D341Med (cell line): ENCODE data around the gene RSPH9.

Source experiments
- DNase-seq: peaks from one replicate; pipeline ENCODE4 v3.0.0; 2012; ENCODE audit warnings: low spot score

RSPH9 gene

DNA sequence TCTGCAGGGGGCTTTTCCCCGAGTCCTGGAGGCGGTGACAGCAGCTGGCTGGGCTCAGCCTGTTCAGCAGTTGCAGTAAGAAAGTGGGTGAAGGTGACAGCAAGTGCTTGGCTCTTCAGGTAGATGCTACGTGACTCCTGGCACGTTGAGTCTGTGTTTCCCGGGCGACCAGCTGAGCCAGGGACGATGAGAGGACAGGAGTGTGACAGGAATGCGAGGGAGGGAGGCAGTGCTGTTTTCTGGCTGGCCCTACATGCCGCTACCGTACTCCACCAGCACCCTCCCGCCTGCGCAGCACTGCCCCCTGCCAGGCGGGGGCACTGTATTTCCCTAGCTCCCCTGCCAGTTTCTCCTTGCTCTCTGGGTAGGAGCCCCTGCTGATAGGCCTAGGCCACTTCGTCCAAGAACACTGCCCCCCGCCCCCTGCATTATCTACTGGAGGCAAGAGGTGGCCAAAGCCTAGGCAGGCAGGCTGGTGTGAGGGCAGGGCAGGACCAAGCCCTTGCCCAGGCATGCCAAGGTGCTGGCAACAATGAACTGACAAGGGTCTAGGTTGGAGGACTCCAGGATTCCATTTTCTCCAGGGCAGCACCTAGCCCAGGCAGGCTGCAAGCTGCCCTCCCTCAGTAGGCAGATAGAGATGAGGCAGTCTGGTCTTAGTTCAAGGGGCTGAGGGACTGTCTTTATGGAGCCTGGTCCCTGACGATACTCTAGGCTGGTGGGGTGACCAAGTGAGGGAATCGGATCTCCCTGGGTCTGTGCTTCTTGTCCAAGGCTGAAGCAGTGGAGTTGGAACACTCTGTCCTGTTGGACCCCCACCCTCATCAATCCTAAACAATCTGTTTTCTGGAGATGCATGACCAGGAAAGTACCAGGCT lies 23.6 kb downstream of the RSPH9 start:
- DNase-seq = peak; percentile 83

DNA sequence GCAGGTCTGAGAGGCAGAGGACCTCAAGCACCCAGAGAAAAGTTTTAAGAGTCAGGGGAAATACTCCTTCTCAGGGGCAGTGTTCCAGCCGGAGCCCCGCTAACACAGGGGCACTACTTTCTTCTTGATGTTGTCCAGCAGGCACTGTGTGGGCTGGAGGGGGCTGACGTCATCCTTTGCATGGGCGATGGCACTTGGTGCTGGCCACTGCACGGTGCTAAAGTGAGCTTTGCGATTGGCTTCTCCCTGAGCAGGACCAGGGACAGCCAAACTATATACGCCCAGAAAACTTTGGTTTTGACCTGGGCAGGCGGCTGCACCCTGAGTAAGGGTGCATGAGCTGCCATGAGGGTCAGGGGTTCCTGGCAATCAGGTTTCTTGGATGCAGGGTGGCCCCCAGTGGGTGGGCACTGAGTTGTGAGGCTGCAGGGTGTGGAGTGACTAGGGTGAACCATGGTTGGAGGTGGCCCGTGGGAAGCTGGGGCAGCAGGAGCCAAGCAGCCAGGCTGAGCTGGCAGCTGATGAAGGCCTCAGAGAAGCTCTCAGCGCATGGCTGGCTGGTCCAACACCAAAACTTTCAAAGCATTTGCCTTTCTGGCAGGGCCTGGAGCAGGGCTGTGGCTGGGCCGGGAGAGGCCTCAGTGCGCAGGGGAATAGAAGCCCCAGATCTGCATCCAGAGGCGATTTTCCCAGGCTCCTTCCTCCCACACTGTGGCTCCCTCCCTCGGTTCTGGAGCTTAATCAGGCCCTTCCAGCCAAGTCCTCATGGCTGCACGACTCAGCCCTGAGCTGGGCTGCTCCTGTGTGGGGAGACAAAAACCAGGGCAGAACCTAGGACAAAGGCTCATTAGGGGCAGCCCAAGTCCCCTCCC lies 24.4 kb downstream of the RSPH9 start:
- no peak for DNase-seq

DNA sequence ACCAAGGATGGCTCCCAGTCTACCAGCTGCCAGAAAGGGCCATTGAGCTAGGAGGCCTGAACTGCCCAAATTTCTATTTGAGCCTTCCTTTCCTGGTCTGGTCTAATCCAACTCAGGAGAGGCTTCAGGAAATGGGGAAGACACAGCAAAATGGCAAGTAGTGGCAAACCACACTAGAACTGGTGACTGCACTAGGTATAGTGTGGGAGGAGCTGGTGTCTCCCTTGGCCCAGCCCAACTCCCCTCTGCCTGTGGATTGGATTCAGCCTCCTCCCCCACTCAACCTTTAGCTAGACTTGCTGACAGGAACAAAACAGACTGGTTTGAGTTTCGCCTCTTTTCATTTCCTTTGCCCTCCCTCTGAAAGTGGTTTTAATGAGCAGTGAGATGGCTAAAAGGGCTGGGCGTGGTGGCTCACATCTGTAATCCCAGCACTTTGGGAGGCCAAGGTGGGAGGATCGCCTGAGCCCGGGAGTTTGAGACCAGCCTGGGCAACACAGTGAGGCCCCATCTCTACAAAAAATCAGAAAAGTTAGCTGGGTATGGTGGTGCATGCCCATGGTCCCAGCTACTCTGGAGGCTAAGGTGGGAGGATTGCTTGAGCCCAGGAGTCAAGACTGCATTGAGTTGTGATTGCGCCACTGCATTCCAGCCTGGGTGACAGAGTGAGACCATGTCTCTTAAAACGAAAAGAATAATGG lies 25.2 kb downstream of the RSPH9 start:
- DNase-seq = no peak

DNA sequence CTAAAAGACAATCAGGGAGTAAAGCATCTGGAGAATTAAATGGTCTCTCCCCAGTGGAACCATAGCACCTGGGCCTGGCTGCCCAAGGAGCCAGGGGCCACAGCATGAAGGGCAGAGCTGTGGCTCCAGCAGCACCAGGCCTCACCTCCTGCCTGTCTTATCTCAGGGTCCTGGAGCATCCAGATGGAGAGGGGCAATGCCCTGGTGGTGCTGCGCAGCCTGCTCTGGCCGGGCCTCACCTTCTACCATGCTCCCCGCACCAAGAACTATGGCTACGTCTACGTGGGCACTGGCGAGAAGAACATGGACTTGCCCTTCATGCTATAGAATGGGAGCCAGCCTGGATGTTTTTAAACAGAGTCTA lies 25.8 kb downstream of the RSPH9 start:
- DNase-seq = no peak

DNA sequence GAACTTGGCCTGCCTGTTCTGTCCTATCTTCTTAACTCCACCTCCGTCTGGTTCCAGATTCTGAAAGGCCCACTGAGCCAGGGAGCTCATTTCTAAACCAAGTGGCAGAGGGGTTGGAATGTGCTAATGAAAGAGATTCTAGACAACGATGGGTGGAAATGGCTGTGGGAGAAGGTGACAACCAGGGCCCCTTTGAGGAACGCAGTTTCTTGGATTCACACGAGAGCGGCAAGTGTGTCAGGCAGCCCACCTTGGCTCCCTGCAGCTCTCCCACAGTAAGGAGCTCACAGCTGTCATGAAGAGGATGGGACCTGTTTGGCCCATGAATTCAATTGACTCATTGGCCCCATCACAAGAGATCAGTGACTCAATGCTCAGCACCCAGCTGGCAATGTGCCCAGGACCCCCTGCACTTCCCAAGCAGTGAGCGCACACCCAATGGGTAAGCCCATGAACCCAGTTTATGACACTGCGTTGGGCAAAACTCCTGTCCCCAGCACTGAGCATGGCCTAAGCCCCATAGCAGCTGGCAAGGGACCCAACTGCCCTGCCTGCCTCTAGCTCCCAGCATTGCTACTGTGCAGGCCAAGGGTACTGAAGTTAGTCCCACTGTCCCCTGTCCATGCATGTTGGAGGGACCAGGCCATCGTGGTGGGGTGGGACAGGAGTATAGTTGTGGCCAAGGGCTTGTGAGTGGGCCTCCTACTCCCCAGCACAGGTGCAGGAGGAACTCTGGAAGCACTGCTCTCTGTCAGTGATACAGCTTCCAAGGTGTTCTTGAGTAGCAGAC lies 26.4 kb downstream of the RSPH9 start:
- no peak for DNase-seq

DNA sequence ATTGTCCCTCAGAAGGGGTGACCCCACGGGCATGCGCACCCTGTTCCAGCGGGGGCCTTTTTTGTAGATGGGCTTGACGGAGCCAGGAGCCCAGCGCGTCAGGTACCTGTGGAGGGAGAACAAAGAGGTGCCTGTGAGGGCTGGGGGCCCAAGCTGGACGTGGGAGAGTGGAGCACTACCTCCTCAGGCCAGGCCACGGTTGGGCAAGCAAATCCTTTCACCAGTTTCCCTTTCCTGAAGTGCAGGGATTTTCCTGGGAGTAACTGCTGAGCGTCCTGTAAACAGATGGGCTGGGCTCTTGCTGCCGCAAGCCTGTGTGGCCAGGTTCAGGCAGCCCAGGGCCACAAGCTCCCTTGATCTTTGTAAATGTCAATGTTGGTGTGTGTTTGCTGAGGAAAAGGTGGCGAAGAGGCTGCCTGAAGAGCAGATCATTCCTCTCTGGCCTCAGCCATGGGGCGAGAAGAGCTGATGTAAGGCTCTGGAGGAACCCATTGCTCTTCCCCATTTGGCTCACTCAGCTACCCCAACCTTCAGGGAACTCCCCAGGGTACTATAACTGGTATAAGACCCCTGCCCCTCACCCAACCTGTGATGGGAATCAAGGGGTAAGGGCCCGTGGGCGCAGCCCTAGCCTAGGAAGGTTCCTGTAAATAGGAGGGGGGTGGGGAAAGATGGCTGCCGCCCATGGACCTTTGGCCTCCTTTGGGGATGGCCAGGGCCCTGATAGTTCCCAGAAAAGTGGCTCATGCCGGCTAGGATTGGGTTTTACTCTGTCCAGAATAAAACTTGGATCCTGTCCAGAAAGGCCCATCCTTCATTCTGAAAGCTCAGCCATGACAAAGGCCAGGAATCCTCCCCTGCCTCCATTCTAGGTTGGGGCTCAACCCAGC lies 27.2 kb downstream of the RSPH9 start:
- no peak for DNase-seq

DNA sequence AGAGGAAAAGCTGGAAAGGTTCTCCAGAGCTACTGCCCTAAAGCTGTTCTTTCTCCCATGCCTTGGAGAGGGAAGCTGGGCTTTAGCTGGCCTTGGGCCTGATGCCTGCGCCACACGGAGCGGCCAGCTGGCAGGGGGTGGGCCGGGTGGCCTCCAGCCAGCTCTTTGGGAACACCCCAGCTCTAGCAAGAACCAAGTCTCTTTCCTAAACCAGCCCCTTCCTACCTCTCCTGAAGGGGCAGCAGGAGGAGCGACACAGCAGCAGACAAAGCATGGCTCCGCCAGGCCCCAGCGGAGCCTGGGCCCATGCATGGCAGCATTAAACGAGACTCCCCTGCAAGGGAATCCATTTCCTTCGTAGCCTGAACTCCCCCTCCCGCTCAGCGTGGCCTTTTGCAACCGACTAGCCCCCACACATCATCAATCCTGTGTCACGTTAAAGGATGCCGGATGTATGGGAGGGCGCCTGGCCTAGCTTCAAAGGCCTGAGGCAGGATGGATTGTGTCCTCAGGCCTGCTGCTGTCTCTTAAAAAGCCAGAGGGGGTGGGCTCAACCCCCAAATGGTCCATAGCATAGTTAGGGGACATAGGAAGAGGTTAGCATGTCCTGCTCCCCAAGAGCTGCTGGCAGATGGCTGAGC lies 28.7 kb downstream of the RSPH9 start:
- no peak for DNase-seq

DNA sequence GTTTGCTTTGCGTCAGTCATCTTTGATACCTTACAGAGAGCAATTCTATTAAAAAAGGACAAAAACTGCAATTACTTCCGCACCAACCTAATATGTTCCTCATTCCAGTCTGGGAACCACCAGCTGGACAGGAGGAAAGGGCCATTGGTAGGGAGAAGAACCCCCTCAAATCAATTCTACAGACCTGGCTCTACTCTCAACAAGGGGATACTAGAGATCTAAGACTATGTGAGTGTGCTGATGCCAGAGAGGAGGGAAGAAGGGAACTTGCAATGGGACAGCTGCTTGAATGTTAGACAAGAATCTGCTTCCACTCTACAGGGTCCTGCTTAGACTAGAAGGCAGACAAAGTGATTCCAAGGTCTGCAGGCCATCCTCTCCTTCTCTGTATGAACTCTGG lies 29.5 kb downstream of the RSPH9 start:
- DNase-seq = no peak

DNA sequence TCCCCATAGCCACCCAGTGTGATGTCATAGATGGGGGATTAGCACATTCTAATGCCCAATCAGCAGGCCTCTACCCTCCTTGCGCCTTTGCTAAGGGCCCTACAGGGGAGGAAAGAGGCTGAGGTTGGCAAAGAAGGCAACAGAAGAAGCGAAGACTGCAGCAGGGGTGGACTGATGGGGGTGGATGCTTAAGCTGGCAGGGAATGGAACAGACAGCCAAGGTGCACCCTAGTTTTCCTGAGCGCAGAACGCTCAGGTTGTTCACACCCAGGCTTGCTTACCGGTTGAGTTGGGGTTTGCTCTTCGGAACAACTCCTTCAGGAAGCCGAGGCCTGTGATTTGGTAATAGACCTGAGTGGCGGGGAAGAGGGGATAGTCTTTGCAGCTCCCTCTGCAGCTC lies 30.1 kb downstream of the RSPH9 start:
- DNase-seq = no peak

DNA sequence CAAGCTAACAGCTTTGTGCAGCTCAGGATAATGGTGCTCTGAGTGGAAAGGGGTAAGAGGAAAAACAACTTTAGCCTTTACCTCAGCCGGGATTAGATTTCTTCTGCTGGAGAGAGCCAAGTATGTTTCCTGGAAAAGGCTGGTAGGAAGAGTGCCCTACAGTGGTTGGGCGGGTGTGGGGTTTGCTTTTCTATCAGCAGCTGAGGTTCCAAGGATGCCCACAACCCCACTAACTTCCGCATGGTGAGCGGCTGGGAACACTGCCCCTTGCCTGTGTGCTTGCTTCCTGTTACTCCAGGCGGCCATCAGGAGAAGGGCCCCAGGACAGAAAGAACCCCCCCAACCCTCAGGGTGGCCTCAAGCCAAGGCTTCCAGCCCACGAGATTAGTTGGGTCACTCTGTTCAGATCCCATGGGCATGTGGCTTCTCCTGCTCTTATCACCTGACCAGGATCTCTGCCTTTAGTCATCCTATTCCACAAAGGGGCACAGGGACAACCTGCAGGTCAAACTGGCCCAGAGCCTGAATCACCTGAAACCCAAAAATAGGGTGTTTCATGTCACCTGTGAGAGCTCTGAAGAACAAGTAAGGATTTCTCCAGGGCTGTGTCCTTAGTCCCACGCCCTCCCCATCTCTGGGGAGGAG lies 32.2 kb downstream of the RSPH9 start:
- no peak for DNase-seq

DNA sequence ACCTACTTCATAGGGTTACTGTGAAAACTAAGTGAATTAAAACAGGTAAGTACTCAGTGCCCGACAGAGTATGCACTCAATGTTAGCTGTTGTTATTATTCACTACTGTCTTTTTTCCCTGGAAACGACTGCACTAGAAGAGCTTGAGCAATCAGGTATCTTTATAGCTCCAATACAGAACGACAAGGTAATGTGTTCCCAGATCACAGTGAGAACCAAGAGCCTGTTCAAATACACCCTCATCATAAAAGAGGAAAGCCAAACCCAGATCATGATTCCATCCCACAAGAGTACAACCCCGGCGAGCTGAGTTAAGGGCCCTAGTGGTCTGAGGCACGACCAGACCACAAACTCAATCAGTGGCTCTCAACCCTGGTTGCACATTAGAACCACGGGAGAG lies 32.9 kb downstream of the RSPH9 start:
- no peak for DNase-seq

DNA sequence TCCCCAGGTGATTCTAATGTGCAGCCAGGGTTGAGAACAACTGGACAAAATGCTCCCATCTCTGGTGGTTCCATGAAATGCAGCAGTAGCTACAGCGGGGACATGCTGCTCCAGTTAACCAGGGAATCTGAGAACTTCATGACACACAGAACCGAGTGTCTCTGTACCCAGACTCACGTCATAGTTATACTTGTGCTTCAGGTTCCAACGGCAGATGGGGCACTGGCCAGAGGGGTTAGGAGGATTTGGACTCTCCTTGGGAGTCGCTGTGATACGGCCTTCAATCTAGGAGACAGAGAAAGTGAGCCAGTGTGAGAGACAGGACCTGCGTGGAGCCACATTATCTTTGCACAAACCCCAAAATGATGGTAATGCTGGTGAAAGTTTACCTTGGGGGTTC lies 33.5 kb downstream of the RSPH9 start:
- no peak for DNase-seq

DNA sequence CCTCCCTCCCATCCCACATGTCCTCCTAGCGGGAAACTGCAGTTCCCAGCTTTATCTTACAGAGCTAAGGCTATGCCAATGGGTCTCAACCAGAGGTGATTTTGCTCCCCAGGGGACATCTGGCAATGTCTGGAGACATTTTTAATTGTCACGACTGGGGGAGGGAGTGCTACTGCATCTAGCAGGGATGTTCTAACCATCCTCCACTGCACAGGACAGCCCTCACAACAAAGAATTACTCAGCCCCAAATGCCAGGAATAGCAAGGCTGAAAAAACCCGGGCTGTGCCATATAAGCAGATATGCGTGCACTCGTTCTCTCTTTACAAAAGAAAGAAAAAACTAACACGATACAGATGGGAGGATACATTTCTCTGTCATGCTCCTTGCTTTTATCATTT lies 34.2 kb downstream of the RSPH9 start:
- no peak for DNase-seq

DNA sequence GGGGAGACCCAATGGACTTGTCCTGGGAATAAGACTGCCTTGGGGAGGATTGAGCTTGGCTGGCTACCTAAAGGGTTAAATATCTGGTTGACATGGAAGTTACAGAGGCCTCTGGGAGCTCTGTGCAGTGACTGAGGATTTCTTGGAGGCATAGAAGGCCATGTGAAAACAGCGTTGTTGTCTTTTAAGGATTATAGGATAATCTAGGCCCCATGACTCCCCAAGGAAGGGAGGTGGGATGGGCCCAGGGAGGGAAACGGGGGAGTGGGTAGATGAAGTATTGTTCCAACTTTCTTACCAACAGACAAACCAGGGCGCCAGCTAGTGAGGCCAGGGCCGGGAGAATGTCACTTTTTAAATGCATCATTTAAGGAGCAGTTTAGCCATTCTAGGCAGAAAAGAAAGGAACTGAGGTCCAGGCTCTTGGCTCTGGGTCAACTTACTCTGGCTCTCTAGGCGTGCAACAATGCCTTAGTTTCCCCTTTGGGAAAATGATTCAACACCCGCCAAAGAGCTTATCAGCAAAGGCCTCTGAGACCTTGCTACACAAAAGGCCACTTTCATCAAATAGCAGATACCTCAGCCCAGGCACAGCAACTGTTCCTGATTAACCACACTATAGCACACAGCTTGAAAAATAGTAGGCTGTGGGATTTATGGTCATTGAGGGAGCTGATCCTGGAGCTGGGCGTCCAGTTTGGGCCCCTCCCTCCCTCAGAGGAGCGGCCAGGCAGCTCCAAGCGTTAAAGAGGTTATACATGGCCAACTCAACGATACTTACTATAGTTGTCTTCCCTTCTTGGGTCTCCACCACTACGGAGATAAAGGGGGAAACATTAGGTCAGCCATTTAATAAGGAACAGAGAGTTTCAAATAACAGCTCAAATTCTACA lies 35.7 kb downstream of the RSPH9 start:
- DNase-seq = peak; percentile 63

DNA sequence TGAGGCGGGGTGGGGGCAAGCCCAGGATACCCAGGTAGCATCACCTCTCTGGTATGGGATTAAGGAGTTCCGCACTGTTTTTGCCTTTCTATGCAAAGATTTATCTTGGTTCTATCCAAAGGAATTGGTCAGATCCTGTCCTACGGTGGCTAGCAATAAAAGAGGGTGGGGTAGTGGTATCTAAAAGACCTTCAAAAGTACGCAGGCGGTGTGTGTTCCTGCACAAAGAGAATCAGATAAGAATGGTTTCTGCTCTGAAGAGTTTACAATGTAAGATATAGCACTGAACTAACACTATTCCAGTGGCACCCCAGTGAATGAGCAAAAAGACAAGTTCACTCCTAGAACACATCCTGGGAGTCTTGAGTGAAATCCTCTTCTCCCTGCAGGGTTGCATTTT lies 36.5 kb downstream of the RSPH9 start:
- no peak for DNase-seq

DNA sequence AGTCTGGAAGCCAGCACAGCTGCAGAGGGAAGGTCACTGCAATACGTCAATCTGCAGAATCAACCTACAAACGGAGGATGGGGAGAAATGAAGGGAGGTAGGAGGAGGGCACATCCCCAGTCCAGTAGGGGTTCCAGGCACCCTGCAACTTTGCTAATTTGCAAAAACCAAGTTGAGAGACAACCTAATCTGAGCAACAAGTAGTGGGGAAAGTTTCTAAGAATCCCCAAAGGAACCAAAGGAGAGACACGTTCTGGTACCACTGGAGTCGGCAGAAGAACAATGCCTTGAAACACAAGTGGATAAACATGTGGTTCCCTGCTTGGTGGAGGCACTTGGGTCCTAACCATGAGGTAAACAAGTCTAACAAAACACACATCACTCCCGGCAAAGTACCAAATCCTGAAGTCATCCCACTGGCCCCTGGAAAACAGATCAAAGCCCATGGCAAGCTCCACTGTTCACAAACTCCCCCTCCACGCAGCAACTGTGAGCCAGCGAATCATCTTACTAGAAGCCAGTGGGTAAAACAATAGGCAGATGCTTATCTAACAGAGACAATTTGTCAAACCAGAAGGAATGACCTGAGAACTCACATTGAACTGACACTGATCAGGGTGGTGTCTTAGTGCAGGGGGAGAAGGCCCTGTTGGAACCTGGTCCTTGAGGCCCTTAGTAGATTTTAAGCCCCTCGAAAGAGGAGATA lies 38.0 kb downstream of the RSPH9 start:
- no peak for DNase-seq

DNA sequence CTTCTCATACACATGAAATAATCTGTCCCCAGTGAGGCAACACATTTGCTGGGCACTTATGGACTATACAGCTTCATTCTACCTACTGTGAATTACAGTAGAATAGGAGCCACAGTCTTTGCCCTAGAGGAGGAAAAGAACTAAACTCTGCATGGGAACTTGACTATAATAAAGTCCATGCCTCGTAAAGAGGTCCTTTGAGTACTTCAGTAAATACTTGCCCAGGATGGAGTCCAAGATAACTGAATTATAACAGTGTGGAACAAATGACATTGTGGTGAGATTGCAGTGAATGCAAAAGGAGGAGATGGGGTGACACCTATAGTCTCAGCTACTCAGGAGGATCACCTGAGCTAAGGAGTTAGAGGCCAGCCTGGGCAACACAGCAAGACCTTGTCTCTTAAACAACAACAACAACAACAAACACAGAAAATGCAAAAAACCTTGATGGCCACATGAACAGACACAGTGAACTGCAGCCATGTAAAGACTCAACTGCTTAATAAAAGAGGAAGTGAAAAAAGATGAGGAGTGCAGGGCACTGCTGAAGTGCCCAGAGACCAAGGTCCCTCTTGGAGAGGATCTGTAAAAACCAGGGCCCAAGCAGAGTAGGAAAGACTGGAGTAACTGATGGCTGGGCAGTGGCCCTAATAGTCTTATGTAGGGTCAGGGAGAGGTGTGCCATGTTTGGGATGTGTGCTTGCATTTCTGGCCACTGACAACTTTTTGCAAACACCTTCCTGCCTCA lies 39.0 kb downstream of the RSPH9 start:
- no peak for DNase-seq

DNA sequence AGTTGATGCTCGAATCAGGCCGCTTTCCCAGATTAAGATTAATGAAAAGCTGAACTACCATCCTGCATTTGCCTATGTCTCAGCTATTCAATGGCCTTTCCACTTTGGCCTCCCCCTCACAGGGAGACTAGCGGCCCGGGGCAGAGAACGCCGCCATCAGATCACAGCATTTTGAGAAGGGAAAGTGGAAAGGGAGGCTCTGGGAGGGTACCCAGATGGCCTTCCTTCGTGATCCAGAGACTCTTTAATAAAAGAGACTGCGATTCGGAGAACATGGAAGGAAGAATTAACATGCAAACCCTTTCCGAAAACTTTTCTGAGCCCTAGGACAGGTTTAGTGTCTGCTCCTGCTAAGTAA lies 42.2 kb downstream of the RSPH9 start:
- DNase-seq = no peak
